ENCODE results near the gene PES1. TPM values are rescaled to one million over a fixed set of nuclear protein-coding genes. Genes with fewer than 3 reads are reported as not detected.
A peak's percentile ranks its signal among the peaks of the same experiment; 100 is the strongest.
"Not testable (repeated sequence)": the region's sequence is repeated elsewhere in the genome, so short reads cannot be mapped to it uniquely, and the experiment has no call there.

The PES1 gene
- total and polyA plus RNA-seq, 10 donors = 39.0 to 72.7 (median 49.2) TPM

GRCh38 chr22:30600921-30601320, 9.2 kb upstream of the PES1 start:
- intact Hi-C loops (cut with DNase I; ENCODE audit: low total_unique reads) = no loop called here
- no peak for DNase-seq
- 46 to 61% (median 50%) methylated on average over 3 of the region's 3 CpGs for WGBS, 5 donors
- Histone ChIP-seq H3K27ac (no peak overlapping the region), H3K4me3 (no peak overlapping the region), H3K36me3 (peaks cover 0 to 9% (median 0%) of the 10 kb centered on the region in 6 donors), H3K9me3 (no peaks in the 10 kb centered on the region), H3K4me1 (peaks cover 3 to 10% (median 8%) of the 10 kb centered on the region in 6 donors), H3K27me3 (replicated peaks in 1 of 7) (no peaks in the 10 kb centered on the region)
- TF ChIP-seq POLR2A (IDR thresholded peaks at IDR 0.05) = no peak
- TF ChIP-seq POLR2AphosphoS5 (IDR thresholded peaks at IDR 0.05) = no peak
- TF ChIP-seq, protein P1, sequence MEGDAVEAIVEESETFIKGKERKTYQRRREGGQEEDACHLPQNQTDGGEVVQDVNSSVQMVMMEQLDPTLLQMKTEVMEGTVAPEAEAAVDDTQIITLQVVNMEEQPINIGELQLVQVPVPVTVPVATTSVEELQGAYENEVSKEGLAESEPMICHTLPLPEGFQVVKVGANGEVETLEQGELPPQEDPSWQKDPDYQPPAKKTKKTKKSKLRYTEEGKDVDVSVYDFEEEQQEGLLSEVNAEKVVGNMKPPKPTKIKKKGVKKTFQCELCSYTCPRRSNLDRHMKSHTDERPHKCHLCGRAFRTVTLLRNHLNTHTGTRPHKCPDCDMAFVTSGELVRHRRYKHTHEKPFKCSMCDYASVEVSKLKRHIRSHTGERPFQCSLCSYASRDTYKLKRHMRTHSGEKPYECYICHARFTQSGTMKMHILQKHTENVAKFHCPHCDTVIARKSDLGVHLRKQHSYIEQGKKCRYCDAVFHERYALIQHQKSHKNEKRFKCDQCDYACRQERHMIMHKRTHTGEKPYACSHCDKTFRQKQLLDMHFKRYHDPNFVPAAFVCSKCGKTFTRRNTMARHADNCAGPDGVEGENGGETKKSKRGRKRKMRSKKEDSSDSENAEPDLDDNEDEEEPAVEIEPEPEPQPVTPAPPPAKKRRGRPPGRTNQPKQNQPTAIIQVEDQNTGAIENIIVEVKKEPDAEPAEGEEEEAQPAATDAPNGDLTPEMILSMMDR (IDR thresholded peaks at IDR 0.05 in 8 of 11, conservative IDR thresholded peaks at IDR 0.05 in 3 of 11) = no peak

DNA sequence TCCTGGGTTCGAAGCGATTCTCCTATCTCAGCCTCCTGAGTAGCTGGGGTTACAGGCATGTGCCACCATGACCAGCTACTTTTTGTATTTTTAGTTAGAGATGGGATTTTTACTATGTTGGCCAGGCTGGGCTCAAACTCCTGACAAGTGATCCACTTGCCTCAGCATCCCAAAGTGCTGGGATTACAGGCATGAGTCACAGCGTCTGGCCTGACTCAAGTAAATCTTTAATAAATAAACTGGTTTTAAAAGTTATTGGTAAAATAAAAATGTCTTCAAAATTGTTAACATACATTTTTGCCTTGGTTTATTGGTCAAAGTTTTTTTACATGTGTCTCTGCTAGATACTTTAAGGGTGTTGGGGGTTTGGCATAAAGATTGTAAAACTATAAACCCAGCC, 7.3 kb upstream of the PES1 start:
- H3K4me3 ChIP-seq = no peak overlapping the region
- no peak for DNase-seq
- peaks cover 0 to 4% (median 0%) of the 10 kb centered on the region in 6 donors for H3K36me3 ChIP-seq
- H3K4me1 ChIP-seq = no peaks in the 10 kb centered on the region
- 91 to 96% (median 94%) methylated on average over 3 of the region's 3 CpGs for WGBS, 5 donors
- no peak overlapping the region for H3K27ac ChIP-seq
- no peaks in the 10 kb centered on the region for H3K9me3 ChIP-seq
- TF ChIP-seq POLR2A (IDR thresholded peaks at IDR 0.05) (no peak), POLR2AphosphoS5 (IDR thresholded peaks at IDR 0.05) (no peak)
- TF ChIP-seq, protein P1 (IDR thresholded peaks at IDR 0.05 in 8 of 11, conservative IDR thresholded peaks at IDR 0.05 in 3 of 11) = no peak
- intact Hi-C loops (cut with DNase I; ENCODE audit: low total_unique reads) = no loop called here
- H3K27me3 ChIP-seq (replicated peaks in 1 of 7) = peaks cover 0 to 5% (median 0%) of the 10 kb centered on the region in 7 donors

GRCh38 chr22:30596886-30597285, 5.2 kb upstream of the PES1 start:
- intact Hi-C loops (cut with DNase I; ENCODE audit: low total_unique reads) = no loop called here
- no peak for TF ChIP-seq POLR2A (IDR thresholded peaks at IDR 0.05)
- TF ChIP-seq, protein P1 (IDR thresholded peaks at IDR 0.05 in 8 of 11, conservative IDR thresholded peaks at IDR 0.05 in 3 of 11) = no peak
- Histone ChIP-seq H3K9me3 (no peaks in the 10 kb centered on the region), H3K4me1 (peaks cover 5 to 7% (median 6%) of the 10 kb centered on the region in 6 donors), H3K27ac (no peak overlapping the region), H3K27me3 (replicated peaks in 1 of 7) (peaks cover 0 to 5% (median 0%) of the 10 kb centered on the region in 7 donors), H3K4me3 (no peak overlapping the region), H3K36me3 (no peaks in the 10 kb centered on the region)
- WGBS, 5 donors = 89 to 97% (median 93%) methylated on average over 9 to 29 of the region's 29 CpGs
- DNase-seq = no peak

DNA sequence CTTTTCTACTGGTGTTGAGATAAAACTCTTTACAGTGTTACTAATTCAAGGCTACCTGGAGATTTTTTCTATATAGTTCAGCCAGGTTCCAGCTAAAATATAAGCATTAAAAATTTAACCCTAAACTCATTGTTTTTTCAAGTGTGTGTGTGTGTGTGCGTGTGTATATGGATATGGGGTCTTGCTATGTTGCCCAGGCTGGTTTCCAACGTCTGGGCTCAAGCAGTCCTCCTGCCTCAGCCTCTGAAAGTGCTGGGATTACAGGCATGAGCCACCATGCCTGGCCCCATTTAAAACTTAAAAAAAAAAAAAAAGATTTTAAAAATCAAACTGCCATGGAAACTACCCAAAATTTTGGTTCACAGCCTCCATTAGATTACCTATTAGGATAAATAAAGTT, 4.5 kb upstream of the PES1 start:
- intact Hi-C loops (cut with DNase I; ENCODE audit: low total_unique reads) = no loop called here
- Histone ChIP-seq H3K4me1 (peaks cover 5 to 10% (median 8%) of the 10 kb centered on the region in 6 donors), H3K27me3 (replicated peaks in 1 of 7) (peaks cover 0 to 5% (median 0%) of the 10 kb centered on the region in 7 donors), H3K36me3 (no peaks in the 10 kb centered on the region), H3K9me3 (no peaks in the 10 kb centered on the region), H3K27ac (no peak overlapping the region), H3K4me3 (no peak overlapping the region)
- 47 to 66% (median 62%) methylated on average over 2 of the region's 2 CpGs for WGBS, 5 donors
- DNase-seq = no peak
- TF ChIP-seq POLR2A (IDR thresholded peaks at IDR 0.05) (no peak), POLR2AphosphoS5 (IDR thresholded peaks at IDR 0.05) (no peak)
- TF ChIP-seq, protein P1 (IDR thresholded peaks at IDR 0.05 in 8 of 11, conservative IDR thresholded peaks at IDR 0.05 in 3 of 11) = no peak

DNA sequence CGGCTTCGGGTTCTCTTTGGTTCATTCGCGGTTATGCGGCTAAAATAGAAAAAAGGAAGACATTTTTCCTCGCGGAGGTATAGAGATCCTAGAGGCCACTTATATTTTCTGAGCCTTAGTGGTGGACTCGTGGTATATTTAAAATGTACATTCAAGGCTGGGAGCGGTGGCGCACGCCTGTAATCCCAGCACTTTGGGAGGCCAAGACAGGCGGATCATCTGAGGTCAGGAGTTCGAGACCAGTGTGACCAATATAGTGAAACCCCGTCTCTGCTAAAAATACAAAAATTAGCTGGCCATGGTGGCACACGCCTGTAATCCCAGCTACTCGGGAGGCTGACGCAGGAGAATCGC, 627 bp upstream of the PES1 start:
- DNase-seq; intact Hi-C loops (cut with DNase I; ENCODE audit: low total_unique reads); H3K27me3 ChIP-seq (replicated peaks in 1 of 7); H3K9me3 ChIP-seq: not testable (repeated sequence)
- Histone ChIP-seq H3K4me3 (peak overlapping the region in 6 of 8 donors; percentile 91 to 99 (median 94)), H3K36me3 (peaks cover 3 to 25% (median 23%) of the 10 kb centered on the region in 6 donors), H3K27ac (peak overlapping the region in 4 of 8 donors; percentile 85 to 91 (median 90)), H3K4me1 (peaks cover 19 to 34% (median 25%) of the 10 kb centered on the region in 6 donors)
- WGBS, 5 donors = 35 to 45% (median 36%) methylated on average over 18 of the region's 18 CpGs

Data from spleen (tissue), 11 donors.